ENCODE data around the gene UVRAG. TPM values are rescaled to one million over a fixed set of nuclear protein-coding genes. Genes with fewer than 3 reads are reported as not detected.

UVRAG gene
- polyA plus RNA-seq, 1 donor (not counting 4 experiments of a cell fraction or from before 2014, with no cell fraction given) = 11.9 TPM

GRCh38 chr11:75911459-75911858 is 96.4 kb downstream of the UVRAG start:
- dilution Hi-C loops (cut with MboI; ENCODE audit: extremely low pct_ligation_motif_present, low sequenced_read_pairs) = loop anchor here (25.0 kb wide), 1 partner anchor 126 kb away; no protein-coding TSS in a partner anchor
- FAIRE-seq = no peak

GRCh38 chr11:75913984-75914383 is 99.0 kb downstream of the UVRAG start:
- Histone ChIP-seq H4K20me1 (ENCODE audit: control insufficient read depth, extremely low read depth, insufficient read depth, low read length) (no peaks in the 10 kb centered on the region), H3K4me3 (ENCODE audit: control insufficient read depth in 2 of 3, extremely low read depth in 1 of 3, insufficient read depth in 2 of 3, low read depth in 1 of 3, low read length in 3 of 3) (no peak overlapping the region), H3K36me3 (ENCODE audit: control insufficient read depth in 2 of 2, extremely low read depth in 1 of 2, insufficient read depth in 2 of 2, low read length in 2 of 2) (no peaks in the 10 kb centered on the region), H3K9me1 (ENCODE audit: control insufficient read depth, extremely low read depth, insufficient read depth, low read length) (no peaks in the 10 kb centered on the region), H2AFZ (ENCODE audit: control insufficient read depth, low read length) (no peak overlapping the region), H3K27me3 (ENCODE audit: control insufficient read depth, extremely low read depth, insufficient read depth, low read length) (no peaks in the 10 kb centered on the region), H3K4me1 (ENCODE audit: control insufficient read depth, extremely low read depth, insufficient read depth, low read length) (no peaks in the 10 kb centered on the region), H3K79me2 (ENCODE audit: control insufficient read depth, insufficient read depth, low read length) (no peaks in the 10 kb centered on the region), H3K9me3 (ENCODE audit: control insufficient read depth, low read depth, low read length) (no peaks in the 10 kb centered on the region), H3K27ac (ENCODE audit: control insufficient read depth, insufficient read depth, low read length) (no peak overlapping the region), H3K4me2 (ENCODE audit: control insufficient read depth, extremely low read depth, insufficient read depth, low read depth, low read length) (no peak overlapping the region), H3K9ac (ENCODE audit: control insufficient read depth, extremely low read depth, insufficient read depth, low read length) (no peak overlapping the region)
- DNase-seq (ENCODE audit: low read depth, low spot score) (no peak), FAIRE-seq (no peak)
- dilution Hi-C loops (cut with MboI; ENCODE audit: extremely low pct_ligation_motif_present, low sequenced_read_pairs) = loop anchor here (25.0 kb wide), 1 partner anchor 123 kb away; no protein-coding TSS in a partner anchor
- no peak for TF ChIP-seq CTCF (optimal IDR thresholded peaks at IDR 0.05 in 1 of 3, IDR thresholded peaks at IDR 0.05 in 1 of 3, conservative IDR thresholded peaks at IDR 0.05 in 1 of 3; ENCODE audit: extremely low read depth in 1 of 3, insufficient read depth in 2 of 3, low read length in 3 of 3)

More at GRCh38 chr11:75911459-75911858, 96.4 kb downstream of the UVRAG start:
- no peak overlapping the region for H3K9ac ChIP-seq (ENCODE audit: control insufficient read depth, extremely low read depth, insufficient read depth, low read length)
- no peak overlapping the region for H3K4me3 ChIP-seq (ENCODE audit: control insufficient read depth in 2 of 3, extremely low read depth in 1 of 3, insufficient read depth in 2 of 3, low read depth in 1 of 3, low read length in 3 of 3)
- TF ChIP-seq EZH2 (IDR thresholded peaks at IDR 0.05; ENCODE audit: low read length) (no peak), CTCF (optimal IDR thresholded peaks at IDR 0.05 in 1 of 3, IDR thresholded peaks at IDR 0.05 in 1 of 3, conservative IDR thresholded peaks at IDR 0.05 in 1 of 3; ENCODE audit: extremely low read depth in 1 of 3, insufficient read depth in 2 of 3, low read length in 3 of 3) (no peak)
- H3K79me2 ChIP-seq (ENCODE audit: control insufficient read depth, insufficient read depth, low read length) = no peaks in the 10 kb centered on the region
- H3K27ac ChIP-seq (ENCODE audit: control insufficient read depth, insufficient read depth, low read length) = no peak overlapping the region
- DNase-seq (ENCODE audit: low read depth, low spot score) = no peak
- H3K27me3 ChIP-seq (ENCODE audit: control insufficient read depth, extremely low read depth, insufficient read depth, low read length) = no peaks in the 10 kb centered on the region
- no peaks in the 10 kb centered on the region for H3K36me3 ChIP-seq (ENCODE audit: control insufficient read depth in 2 of 2, extremely low read depth in 1 of 2, insufficient read depth in 2 of 2, low read length in 2 of 2)
- H3K9me1 ChIP-seq (ENCODE audit: control insufficient read depth, extremely low read depth, insufficient read depth, low read length) = no peaks in the 10 kb centered on the region
- no peak overlapping the region for H3K4me2 ChIP-seq (ENCODE audit: control insufficient read depth, extremely low read depth, insufficient read depth, low read depth, low read length)
- no peaks in the 10 kb centered on the region for H4K20me1 ChIP-seq (ENCODE audit: control insufficient read depth, extremely low read depth, insufficient read depth, low read length)
- H3K4me1 ChIP-seq (ENCODE audit: control insufficient read depth, extremely low read depth, insufficient read depth, low read length) = no peaks in the 10 kb centered on the region
- H2AFZ ChIP-seq (ENCODE audit: control insufficient read depth, low read length) = no peak overlapping the region
- no peaks in the 10 kb centered on the region for H3K9me3 ChIP-seq (ENCODE audit: control insufficient read depth, low read depth, low read length)
